Measurements from ENCODE around the gene PRAF2. TPM values are rescaled to one million over a fixed set of nuclear protein-coding genes. Genes with fewer than 3 reads are reported as not detected.
A peak's percentile ranks its signal among the peaks of the same experiment; 100 is the strongest.

Gene PRAF2
- total RNA-seq, 1 donor from 2014 or later: 24.1 TPM

DNA sequence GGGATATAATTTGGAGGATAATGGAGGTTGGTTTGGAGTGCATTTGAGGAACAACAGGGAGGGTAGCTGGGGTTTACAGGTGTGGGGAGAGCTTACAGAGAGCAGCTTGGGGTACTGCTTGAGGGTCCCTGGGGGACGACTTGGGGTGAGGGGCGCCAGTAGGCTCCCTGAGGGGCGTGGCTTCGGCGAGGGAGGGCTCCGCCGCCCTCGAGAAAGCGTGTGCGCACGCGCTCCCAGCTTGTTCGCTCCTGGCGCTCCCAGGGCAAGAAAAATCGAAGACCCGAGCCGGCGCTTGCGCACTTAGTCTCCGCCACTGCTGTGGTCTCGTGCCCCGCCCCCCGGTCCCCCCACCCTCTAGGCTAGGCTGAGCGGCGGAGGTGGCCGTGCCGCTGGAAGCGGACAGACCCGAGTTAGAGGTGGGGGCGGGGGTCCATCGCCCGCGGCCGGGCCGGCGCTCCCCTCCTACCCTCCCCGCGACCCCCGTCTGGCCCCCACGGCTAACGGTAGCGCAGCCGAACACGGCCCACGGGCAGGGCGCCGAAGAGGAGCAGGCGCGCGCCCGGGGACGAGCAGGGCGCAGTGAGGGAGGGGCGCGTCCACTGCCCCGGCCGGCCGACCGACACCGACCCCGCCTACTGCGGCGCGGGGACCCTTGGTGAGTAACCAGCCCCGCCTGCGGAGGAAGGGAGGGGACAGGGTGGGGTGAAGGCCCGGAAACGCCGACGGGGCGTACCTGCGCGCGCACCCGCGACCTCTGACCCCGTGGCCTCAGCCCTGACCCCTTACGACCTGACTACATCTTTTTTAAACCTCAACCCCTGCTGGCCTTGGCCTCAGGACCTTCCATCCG lies 20.4 kb downstream of the PRAF2 start:
- Histone ChIP-seq H3K27ac (peak overlapping the region; percentile 83), H3K4me1 (peaks cover 1% of the 10 kb centered on the region), H3K4me3 (peak overlapping the region; percentile 61 to 66), H3K9me3 (no peaks in the 10 kb centered on the region), H3K27me3 (no peaks in the 10 kb centered on the region), H3K36me3 (no peaks in the 10 kb centered on the region)
- no peak for DNase-seq (ENCODE audit: extremely low spot score in 2 of 2)
- TF ChIP-seq POLR2AphosphoS5 (IDR thresholded peaks at IDR 0.05; ENCODE audit: insufficient read depth in 1 of 2, low read depth in 1 of 2): peak in 1 of 2 donors; percentile 52
- TF ChIP-seq, protein P1, sequence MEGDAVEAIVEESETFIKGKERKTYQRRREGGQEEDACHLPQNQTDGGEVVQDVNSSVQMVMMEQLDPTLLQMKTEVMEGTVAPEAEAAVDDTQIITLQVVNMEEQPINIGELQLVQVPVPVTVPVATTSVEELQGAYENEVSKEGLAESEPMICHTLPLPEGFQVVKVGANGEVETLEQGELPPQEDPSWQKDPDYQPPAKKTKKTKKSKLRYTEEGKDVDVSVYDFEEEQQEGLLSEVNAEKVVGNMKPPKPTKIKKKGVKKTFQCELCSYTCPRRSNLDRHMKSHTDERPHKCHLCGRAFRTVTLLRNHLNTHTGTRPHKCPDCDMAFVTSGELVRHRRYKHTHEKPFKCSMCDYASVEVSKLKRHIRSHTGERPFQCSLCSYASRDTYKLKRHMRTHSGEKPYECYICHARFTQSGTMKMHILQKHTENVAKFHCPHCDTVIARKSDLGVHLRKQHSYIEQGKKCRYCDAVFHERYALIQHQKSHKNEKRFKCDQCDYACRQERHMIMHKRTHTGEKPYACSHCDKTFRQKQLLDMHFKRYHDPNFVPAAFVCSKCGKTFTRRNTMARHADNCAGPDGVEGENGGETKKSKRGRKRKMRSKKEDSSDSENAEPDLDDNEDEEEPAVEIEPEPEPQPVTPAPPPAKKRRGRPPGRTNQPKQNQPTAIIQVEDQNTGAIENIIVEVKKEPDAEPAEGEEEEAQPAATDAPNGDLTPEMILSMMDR (IDR thresholded peaks at IDR 0.05): no peak
- intact Hi-C loops (cut with DNase I): no loop called here

DNA sequence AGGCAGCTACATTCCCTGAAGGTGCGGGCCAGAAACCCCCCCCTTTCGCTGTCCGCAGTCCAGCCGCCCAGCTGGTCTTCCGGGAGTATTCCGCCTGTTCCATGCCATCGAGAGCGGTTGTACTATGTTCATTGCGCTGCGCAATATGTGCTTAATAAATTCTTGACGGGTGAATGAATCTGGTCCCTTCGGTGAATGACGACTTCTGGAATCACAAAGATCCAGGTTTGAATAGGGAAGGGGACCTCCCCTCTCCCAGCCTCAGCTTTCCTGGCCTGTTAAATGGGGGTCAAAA lies 29.9 kb downstream of the PRAF2 start:
- intact Hi-C loops (cut with DNase I): loop anchor here (5.0 kb wide), 1 partner anchor 87 kb away; the partner anchor contains the start of gene OTUD5
- Histone ChIP-seq H3K4me3 (no peak overlapping the region), H3K4me1 (peaks cover 15% of the 10 kb centered on the region), H3K9me3 (no peaks in the 10 kb centered on the region), H3K27me3 (no peaks in the 10 kb centered on the region), H3K36me3 (peaks cover 0 to 3% of the 10 kb centered on the region in 2 donors), H3K27ac (peak overlapping the region; percentile 64)
- DNase-seq (ENCODE audit: extremely low spot score in 2 of 2): no peak
- TF ChIP-seq, protein P1 (IDR thresholded peaks at IDR 0.05): no peak
- TF ChIP-seq POLR2AphosphoS5 (IDR thresholded peaks at IDR 0.05; ENCODE audit: insufficient read depth in 1 of 2, low read depth in 1 of 2) (no peak), POLR2A (IDR thresholded peaks at IDR 0.05) (no peak)

- Histone ChIP-seq H3K27ac (peak within 1 kb of the TSS; percentile 95), H3K4me1 (peaks cover 20% of the 10 kb centered on the region), H3K9me3 (no peaks in the 10 kb centered on the region), H3K27me3 (no peaks in the 10 kb centered on the region), H3K36me3 (peaks cover 0 to 8% of the 10 kb centered on the region in 2 donors), H3K4me3 (peak within 1 kb of the TSS; percentile 59 to 83)
- DNase-seq (ENCODE audit: extremely low spot score in 2 of 2): peak in 1 of 2 donors; percentile 99
- TF ChIP-seq, protein P1 (IDR thresholded peaks at IDR 0.05): peak; percentile 16 to 54 (median 26)
- TF ChIP-seq POLR2A (IDR thresholded peaks at IDR 0.05) (peak in 1 of 2 donors; percentile 87), POLR2AphosphoS5 (IDR thresholded peaks at IDR 0.05; ENCODE audit: insufficient read depth in 1 of 2, low read depth in 1 of 2) (peak; percentile 89 to 95)
- intact Hi-C loops (cut with DNase I): loop anchor here (5.0 kb wide), 1 partner anchor 86 kb away; the partner anchor contains the start of gene OTUD5
Observed at GRCh38 chrX:49043220-49043986, 30.4 kb downstream of the PRAF2 start, which contains the start of gene TFE3. TFE3 (minus strand) TSS chrX:49043357; CDS start chrX:49043226, 131 bp downstream.

DNA sequence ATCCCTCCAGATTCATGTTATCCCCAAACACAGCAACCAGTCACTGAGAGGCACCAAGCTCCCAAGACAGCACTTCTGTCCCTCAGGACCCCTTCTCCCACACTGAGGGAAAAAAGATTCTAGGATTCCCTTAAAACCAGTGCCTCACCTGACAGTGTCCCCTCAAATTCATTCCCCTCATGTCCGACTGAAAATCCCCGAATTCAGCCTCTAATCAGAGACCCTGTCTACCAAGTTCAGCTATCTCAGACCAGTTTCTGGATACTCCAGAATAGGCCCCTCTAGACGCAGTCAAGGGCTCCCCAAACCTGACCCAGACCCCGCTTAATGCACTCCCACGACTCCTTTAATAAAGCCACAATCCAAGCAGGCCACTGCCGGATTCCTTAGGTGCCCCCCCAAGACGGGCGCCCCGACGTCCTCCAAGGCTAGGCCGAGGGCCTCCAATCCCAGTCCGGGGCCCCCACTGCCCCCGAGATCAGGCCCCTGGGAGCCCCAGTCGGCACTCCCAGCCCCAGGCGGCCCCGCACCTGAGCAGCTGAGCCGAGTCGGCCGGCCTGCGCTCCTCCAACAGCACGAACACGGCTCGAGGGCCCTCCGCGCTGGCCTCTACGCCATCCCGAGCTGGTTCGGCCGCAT lies 31.1 kb downstream of the PRAF2 start:
- Histone ChIP-seq H3K9me3 (no peaks in the 10 kb centered on the region), H3K36me3 (peaks cover 0 to 15% of the 10 kb centered on the region in 2 donors), H3K4me1 (peaks cover 20% of the 10 kb centered on the region), H3K27me3 (no peaks in the 10 kb centered on the region), H3K27ac (peak overlapping the region; percentile 95), H3K4me3 (peak overlapping the region; percentile 59 to 83)
- DNase-seq (ENCODE audit: extremely low spot score in 2 of 2): no peak
- intact Hi-C loops (cut with DNase I): loop anchor here (5.0 kb wide), 1 partner anchor 85 kb away; the partner anchor contains the start of gene OTUD5
- TF ChIP-seq POLR2A (IDR thresholded peaks at IDR 0.05) (no peak), POLR2AphosphoS5 (IDR thresholded peaks at IDR 0.05; ENCODE audit: insufficient read depth in 1 of 2, low read depth in 1 of 2) (no peak)
- TF ChIP-seq, protein P1 (IDR thresholded peaks at IDR 0.05): no peak

Data from vagina (tissue), 2 donors.